ENCODE measurements around the gene SUSD1.

- TF ChIP-seq CTCF (IDR thresholded peaks at IDR 0.05) = no peak
- TF ChIP-seq TCF7L2 (IDR thresholded peaks at IDR 0.05; ENCODE audit: low read depth, low read length) = no peak
- TF ChIP-seq SIN3A (IDR thresholded peaks at IDR 0.05; ENCODE audit: borderline replicate concordance, insufficient read depth, low read depth, low read length) = no peak
- no peak for TF ChIP-seq POLR2AphosphoS5 (IDR thresholded peaks at IDR 0.05; ENCODE audit: low read depth, low read length)
- no peak for TF ChIP-seq REST (IDR thresholded peaks at IDR 0.05; ENCODE audit: insufficient read depth in 1 of 2, low read depth in 2 of 2, low read length in 1 of 2)
These were observed 159.4 kb downstream of the SUSD1 start for GRCh38 chr9:112015736-112016135.
